ENCODE results near the gene BEST1. TPM values are rescaled to one million over a fixed set of nuclear protein-coding genes. Genes with fewer than 3 reads are reported as not detected.
A peak's percentile ranks its signal among the peaks of the same experiment; 100 is the strongest.

Gene BEST1
- total and polyA plus RNA-seq, 2 of the 13 experiments (the other 11 are each of a cell fraction or from before 2014, with no cell fraction given) = 0.09 to 0.65 TPM

DNA sequence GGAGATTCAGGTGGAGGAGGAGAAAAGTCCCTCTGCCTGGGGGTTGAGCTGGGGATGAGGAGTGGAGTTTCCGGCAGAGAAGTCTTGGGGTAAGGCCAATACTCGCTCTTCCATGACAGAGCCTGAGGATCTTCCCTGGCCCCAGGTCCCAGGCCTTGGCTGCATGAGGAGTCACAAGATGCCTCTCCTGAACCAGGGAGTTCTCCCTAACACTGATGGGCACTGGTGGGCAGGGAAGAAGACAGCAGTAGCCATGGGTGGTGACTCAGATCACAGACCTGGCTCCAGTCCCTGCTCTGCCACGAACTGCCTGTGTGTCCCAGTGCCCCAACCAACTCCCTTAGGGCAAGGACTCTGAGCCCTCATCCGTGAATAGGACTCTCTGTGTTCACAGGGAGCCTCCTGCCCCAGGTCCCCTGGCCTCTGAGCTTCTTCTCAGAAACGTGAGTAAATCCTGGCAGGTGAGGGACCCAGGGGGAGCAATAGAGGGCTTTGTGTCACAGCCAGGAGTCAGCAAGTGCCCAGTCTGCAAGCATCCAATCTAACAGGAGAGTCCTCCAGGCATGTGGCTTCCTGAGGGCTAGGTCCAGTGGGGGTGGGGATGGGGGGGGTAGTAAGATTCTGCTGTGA is 62.8 kb downstream of the BEST1 start (continued):
- TF ChIP-seq, protein P1, sequence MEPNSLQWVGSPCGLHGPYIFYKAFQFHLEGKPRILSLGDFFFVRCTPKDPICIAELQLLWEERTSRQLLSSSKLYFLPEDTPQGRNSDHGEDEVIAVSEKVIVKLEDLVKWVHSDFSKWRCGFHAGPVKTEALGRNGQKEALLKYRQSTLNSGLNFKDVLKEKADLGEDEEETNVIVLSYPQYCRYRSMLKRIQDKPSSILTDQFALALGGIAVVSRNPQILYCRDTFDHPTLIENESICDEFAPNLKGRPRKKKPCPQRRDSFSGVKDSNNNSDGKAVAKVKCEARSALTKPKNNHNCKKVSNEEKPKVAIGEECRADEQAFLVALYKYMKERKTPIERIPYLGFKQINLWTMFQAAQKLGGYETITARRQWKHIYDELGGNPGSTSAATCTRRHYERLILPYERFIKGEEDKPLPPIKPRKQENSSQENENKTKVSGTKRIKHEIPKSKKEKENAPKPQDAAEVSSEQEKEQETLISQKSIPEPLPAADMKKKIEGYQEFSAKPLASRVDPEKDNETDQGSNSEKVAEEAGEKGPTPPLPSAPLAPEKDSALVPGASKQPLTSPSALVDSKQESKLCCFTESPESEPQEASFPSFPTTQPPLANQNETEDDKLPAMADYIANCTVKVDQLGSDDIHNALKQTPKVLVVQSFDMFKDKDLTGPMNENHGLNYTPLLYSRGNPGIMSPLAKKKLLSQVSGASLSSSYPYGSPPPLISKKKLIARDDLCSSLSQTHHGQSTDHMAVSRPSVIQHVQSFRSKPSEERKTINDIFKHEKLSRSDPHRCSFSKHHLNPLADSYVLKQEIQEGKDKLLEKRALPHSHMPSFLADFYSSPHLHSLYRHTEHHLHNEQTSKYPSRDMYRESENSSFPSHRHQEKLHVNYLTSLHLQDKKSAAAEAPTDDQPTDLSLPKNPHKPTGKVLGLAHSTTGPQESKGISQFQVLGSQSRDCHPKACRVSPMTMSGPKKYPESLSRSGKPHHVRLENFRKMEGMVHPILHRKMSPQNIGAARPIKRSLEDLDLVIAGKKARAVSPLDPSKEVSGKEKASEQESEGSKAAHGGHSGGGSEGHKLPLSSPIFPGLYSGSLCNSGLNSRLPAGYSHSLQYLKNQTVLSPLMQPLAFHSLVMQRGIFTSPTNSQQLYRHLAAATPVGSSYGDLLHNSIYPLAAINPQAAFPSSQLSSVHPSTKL (CRISPR knock-in tag; IDR thresholded peaks at IDR 0.05) = peak; percentile 51
- TF ChIP-seq POLR2G (IDR thresholded peaks at IDR 0.05; ENCODE audit: low read depth, low read length) = peak; percentile 20; the same call in 1 of the 2 replicates
- TF ChIP-seq, protein P2, sequence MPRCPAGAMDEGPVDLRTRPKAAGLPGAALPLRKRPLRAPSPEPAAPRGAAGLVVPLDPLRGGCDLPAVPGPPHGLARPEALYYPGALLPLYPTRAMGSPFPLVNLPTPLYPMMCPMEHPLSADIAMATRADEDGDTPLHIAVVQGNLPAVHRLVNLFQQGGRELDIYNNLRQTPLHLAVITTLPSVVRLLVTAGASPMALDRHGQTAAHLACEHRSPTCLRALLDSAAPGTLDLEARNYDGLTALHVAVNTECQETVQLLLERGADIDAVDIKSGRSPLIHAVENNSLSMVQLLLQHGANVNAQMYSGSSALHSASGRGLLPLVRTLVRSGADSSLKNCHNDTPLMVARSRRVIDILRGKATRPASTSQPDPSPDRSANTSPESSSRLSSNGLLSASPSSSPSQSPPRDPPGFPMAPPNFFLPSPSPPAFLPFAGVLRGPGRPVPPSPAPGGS (CRISPR knock-in tag; IDR thresholded peaks at IDR 0.05) = no peak
- 0 out of 2 replicates have a peak, but pooled peaks have one; percentile 12 for TF ChIP-seq SAP130 (CRISPR knock-in tag; IDR thresholded peaks at IDR 0.05; ENCODE audit: low read depth)
- TF ChIP-seq, protein P3, sequence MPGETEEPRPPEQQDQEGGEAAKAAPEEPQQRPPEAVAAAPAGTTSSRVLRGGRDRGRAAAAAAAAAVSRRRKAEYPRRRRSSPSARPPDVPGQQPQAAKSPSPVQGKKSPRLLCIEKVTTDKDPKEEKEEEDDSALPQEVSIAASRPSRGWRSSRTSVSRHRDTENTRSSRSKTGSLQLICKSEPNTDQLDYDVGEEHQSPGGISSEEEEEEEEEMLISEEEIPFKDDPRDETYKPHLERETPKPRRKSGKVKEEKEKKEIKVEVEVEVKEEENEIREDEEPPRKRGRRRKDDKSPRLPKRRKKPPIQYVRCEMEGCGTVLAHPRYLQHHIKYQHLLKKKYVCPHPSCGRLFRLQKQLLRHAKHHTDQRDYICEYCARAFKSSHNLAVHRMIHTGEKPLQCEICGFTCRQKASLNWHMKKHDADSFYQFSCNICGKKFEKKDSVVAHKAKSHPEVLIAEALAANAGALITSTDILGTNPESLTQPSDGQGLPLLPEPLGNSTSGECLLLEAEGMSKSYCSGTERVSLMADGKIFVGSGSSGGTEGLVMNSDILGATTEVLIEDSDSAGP (CRISPR knock-in tag; IDR thresholded peaks at IDR 0.05; ENCODE audit: borderline replicate concordance) = 0 out of 2 replicates have a peak, but pooled peaks have one; percentile 20
- peak; percentile 66; the same call in 1 of the 2 replicates for TF ChIP-seq HNF4A (CRISPR knock-in tag; IDR thresholded peaks at IDR 0.05)

Small RNA genes lying within 50 kb of the gene (small RNA-seq; reads per million reads assigned to genes)
- gene RNU6-1243P (ENCODE audit: insufficient read depth in 2 of 3, insufficient read length in 3 of 3, low read depth in 2 of 3, low replicate concordance in 1 of 3) = 0 reads per million in 3 experiments

Other genes with a start within 250 kb of the BEST1 start
- 7.9 and 10.2 TPM in 2 replicates for gene MYRF, start 197.7 kb upstream of the BEST1 start, total RNA-seq (2016; rRNA removed; fragmentation: Illumina TruSeq; extraction: Trizol)
- gene MYRF, start 197.7 kb upstream of the BEST1 start, polyA plus RNA-seq (2011; rRNA removed) = 25.9 and 33.2 TPM in 2 replicates
- 164 and 175 TPM in 2 replicates for gene TMEM258, start 157.8 kb upstream of the BEST1 start, total RNA-seq (2016; rRNA removed; fragmentation: Illumina TruSeq; extraction: Trizol)
- gene TMEM258, start 157.8 kb upstream of the BEST1 start, polyA plus RNA-seq (2011; rRNA removed) = 363 and 424 TPM in 2 replicates
- 102 and 116 TPM in 2 replicates for gene FEN1, start 157.4 kb upstream of the BEST1 start, total RNA-seq (2016; rRNA removed; fragmentation: Illumina TruSeq; extraction: Trizol)
- gene FEN1, start 157.4 kb upstream of the BEST1 start, polyA plus RNA-seq (2011; rRNA removed) = 10.9 and 12.4 TPM in 2 replicates
- gene FADS1, start 133.3 kb upstream of the BEST1 start, total RNA-seq (2016; rRNA removed; fragmentation: Illumina TruSeq; extraction: Trizol) = 65.8 and 108 TPM in 2 replicates
- 91.8 and 98.4 TPM in 2 replicates for gene FADS1, start 133.3 kb upstream of the BEST1 start, polyA plus RNA-seq (2011; rRNA removed)
- 54.7 and 124 TPM in 2 replicates for gene FADS2, start 122.1 kb upstream of the BEST1 start, total RNA-seq (2016; rRNA removed; fragmentation: Illumina TruSeq; extraction: Trizol)
- 90.1 and 125 TPM in 2 replicates for gene FADS2, start 122.1 kb upstream of the BEST1 start, polyA plus RNA-seq (2011; rRNA removed)
- 4.5 and 13.4 TPM in 2 replicates for gene FADS3, start 58.8 kb upstream of the BEST1 start, total RNA-seq (2016; rRNA removed; fragmentation: Illumina TruSeq; extraction: Trizol)
- gene FADS3, start 58.8 kb upstream of the BEST1 start, polyA plus RNA-seq (2011; rRNA removed) = 23.2 and 36.6 TPM in 2 replicates
- gene RAB3IL1, start 32.8 kb upstream of the BEST1 start, total RNA-seq (2016; rRNA removed; fragmentation: Illumina TruSeq; extraction: Trizol) = 1.2 and 1.3 TPM in 2 replicates
- gene RAB3IL1, start 32.8 kb upstream of the BEST1 start, polyA plus RNA-seq (2011; rRNA removed) = 2.0 and 2.2 TPM in 2 replicates
- 544 and 607 TPM in 2 replicates for gene FTH1, start 17.3 kb downstream of the BEST1 start, total RNA-seq (2016; rRNA removed; fragmentation: Illumina TruSeq; extraction: Trizol)
- gene FTH1, start 17.3 kb downstream of the BEST1 start, polyA plus RNA-seq (2011; rRNA removed) = 760 and 802 TPM in 2 replicates
- 37.3 and 38.1 TPM in 2 replicates for gene INCENP, start 173.7 kb downstream of the BEST1 start, total RNA-seq (2016; rRNA removed; fragmentation: Illumina TruSeq; extraction: Trizol)
- gene INCENP, start 173.7 kb downstream of the BEST1 start, polyA plus RNA-seq (2011; rRNA removed) = 10.4 and 14.1 TPM in 2 replicates
- gene SCGB1D1, start 239.9 kb downstream of the BEST1 start, total RNA-seq (2016; rRNA removed; fragmentation: Illumina TruSeq; extraction: Trizol) = not detected in 2 replicates
- gene SCGB1D1, start 239.9 kb downstream of the BEST1 start, polyA plus RNA-seq (2011; rRNA removed) = not detected in 2 replicates